HepG2 (cell line): ENCODE data around the gene TRIM15. TPM values are rescaled to one million over a fixed set of nuclear protein-coding genes. Genes with fewer than 3 reads are reported as not detected.

Source experiments
- ATF3 ChIP-seq: sonication (generic); formaldehyde crosslinking; IDR thresholded peaks from 2 replicates; pipeline ENCODE4 v1.4.0; 2020; ENCODE audit warnings: missing genetic modification reagents
- BRCA1 ChIP-seq: sonication (generic); formaldehyde crosslinking; IDR thresholded peaks from 2 replicates; pipeline ENCODE4 v1.4.0; 2020; ENCODE audit warnings: missing genetic modification reagents
- HIVEP1 ChIP-seq: sonication (generic); formaldehyde crosslinking; IDR thresholded peaks from 2 replicates; pipeline ENCODE4 v1.4.0; 2020; ENCODE audit warnings: mild to moderate bottlenecking, missing genetic modification reagents
- LCORL ChIP-seq, 2 experiments: fragments of 450-650 bp in 1 of 2; sonication (generic) in 1 of 2; formaldehyde crosslinking in 1 of 2; IDR thresholded peaks; 2 replicates each; pipeline versions ENCODE4 v1.5.0 to v1.6.1; 2017 to 2020; ENCODE audit warnings: antibody characterized with exemption in 1 of 2, missing genetic modification reagents in 1 of 2
- POGK ChIP-seq: sonication (generic); formaldehyde crosslinking; conservative IDR thresholded peaks from 2 replicates; pipeline ENCODE4 v1.8.0; 2022; ENCODE audit warnings: mild to moderate bottlenecking, moderate library complexity, missing genetic modification reagents
- TP53 ChIP-seq: sonication (generic); formaldehyde crosslinking; conservative IDR thresholded peaks from 2 replicates; pipeline ENCODE4 v1.4.0; 2020; ENCODE audit warnings: missing genetic modification reagents
- ZBTB33 ChIP-seq: sonication (generic); formaldehyde crosslinking; IDR thresholded peaks from 2 replicates; pipeline ENCODE4 v1.4.0; 2020; ENCODE audit warnings: missing genetic modification reagents
- ZBTB40 ChIP-seq, 2 experiments: fragments of 450-650 bp in 1 of 2; sonication (generic) in 1 of 2; formaldehyde crosslinking in 1 of 2; IDR thresholded peaks; 2 replicates each; pipeline versions ENCODE4 v1.6.1 to v1.8.0; 2016 to 2022; ENCODE audit warnings: antibody characterized with exemption in 1 of 2, mild to moderate bottlenecking in 1 of 2, missing genetic modification reagents in 1 of 2
- ZNF225 ChIP-seq: sonication (generic); formaldehyde crosslinking; IDR thresholded peaks from 2 replicates; pipeline ENCODE4 v1.4.0; 2020; ENCODE audit warnings: mild to moderate bottlenecking, missing genetic modification reagents
- ZNF232 ChIP-seq: sonication (generic); formaldehyde crosslinking; IDR thresholded peaks from 2 replicates; pipeline ENCODE4 v1.4.0; 2020; ENCODE audit warnings: missing genetic modification reagents, borderline replicate concordance
- ZNF362 ChIP-seq: sonication (generic); formaldehyde crosslinking; IDR thresholded peaks from 2 replicates; pipeline ENCODE4 v1.4.0; 2020; ENCODE audit warnings: missing genetic modification reagents, mild to moderate bottlenecking, borderline replicate concordance
- ZNF768 ChIP-seq: sonication (generic); formaldehyde crosslinking; IDR thresholded peaks from 2 replicates; pipeline ENCODE4 v1.4.0; 2020; ENCODE audit warnings: missing genetic modification reagents
- polyA plus RNA-seq, 8 experiments: library from polyadenylated mRNA; depleted of rRNA in 3 of 8; stranded (reverse) in 7 of 8; unstranded in 1 of 8; fragments of >200 nt; fragmentation: Illumina TruSeq in 4 of 8; extraction: Trizol in 4 of 8; gene quantifications; 2 replicates each; pipeline versions ENCODE4 v1.2.1 to v1.2.3, GENCODE V29; 2011 to 2016; ENCODE audit warnings: low read depth in 4 of 8, missing spikeins in 1 of 8, mixed read lengths in 1 of 8; ENCODE audit not compliant: insufficient read depth in 1 of 8
- total RNA-seq, 5 experiments: library from RNA; depleted of rRNA; stranded (reverse); fragments of >200 nt; fragmentation: Illumina TruSeq; extraction: Trizol; gene quantifications; 2 replicates each; pipeline ENCODE4 v1.2.3, GENCODE V29; 2016; ENCODE audit warnings: low read depth in 1 of 5

Gene TRIM15
- total and polyA plus RNA-seq, 2 of the 13 experiments (the other 11 are each of a cell fraction or from before 2014, with no cell fraction given) = 35.1 to 38.2 TPM

GRCh38 chr6:30212865-30213666, 49.7 kb downstream of the TRIM15 start, which contains the start of gene TRIM26 (continued):
- TF ChIP-seq TP53 (CRISPR knock-in tag) (peak; percentile 88; the same call in 1 of the 2 replicates), BRCA1 (CRISPR knock-in tag) (peak; percentile 57; the same call in 1 of the 2 replicates), LCORL (IDR thresholded peaks at IDR 0.05) (no peak), LCORL (CRISPR knock-in tag; IDR thresholded peaks at IDR 0.05) (peak; percentile 32), ZBTB40 (IDR thresholded peaks at IDR 0.05) (no peak), ZBTB40 (CRISPR knock-in tag; IDR thresholded peaks at IDR 0.05) (peak; percentile 62; the same call in 1 of the 2 replicates), ZBTB33 (no peak), POGK (CRISPR knock-in tag) (0 out of 2 replicates have a peak, but pooled peaks have one; percentile 69), ZNF362 (CRISPR knock-in tag) (peak; percentile 66; the same call in 1 of the 2 replicates), ATF3 (CRISPR knock-in tag) (no peak), HIVEP1 (CRISPR knock-in tag) (peak; percentile 55; the same call in 1 of the 2 replicates), ZNF768 (CRISPR knock-in tag) (peak; percentile 62; the same call in 1 of the 2 replicates), ZNF225 (CRISPR knock-in tag) (peak; percentile 23; the same call in 1 of the 2 replicates), ZNF232 (peak; percentile 16; the same call in 1 of the 2 replicates)
